Measurements from ENCODE around the gene HSD11B1L.
"Not testable (repeated sequence)": the region's sequence is repeated elsewhere in the genome, so short reads cannot be mapped to it uniquely, and the experiment has no call there.

Gene HSD11B1L

GRCh38 chr19:5698635-5699422 is 18.0 kb downstream of the HSD11B1L start:
- no peak for DNase-seq

- no peak for DNase-seq
Observed at GRCh38 chr19:5700455-5701092, 19.7 kb downstream of the HSD11B1L start.

DNA sequence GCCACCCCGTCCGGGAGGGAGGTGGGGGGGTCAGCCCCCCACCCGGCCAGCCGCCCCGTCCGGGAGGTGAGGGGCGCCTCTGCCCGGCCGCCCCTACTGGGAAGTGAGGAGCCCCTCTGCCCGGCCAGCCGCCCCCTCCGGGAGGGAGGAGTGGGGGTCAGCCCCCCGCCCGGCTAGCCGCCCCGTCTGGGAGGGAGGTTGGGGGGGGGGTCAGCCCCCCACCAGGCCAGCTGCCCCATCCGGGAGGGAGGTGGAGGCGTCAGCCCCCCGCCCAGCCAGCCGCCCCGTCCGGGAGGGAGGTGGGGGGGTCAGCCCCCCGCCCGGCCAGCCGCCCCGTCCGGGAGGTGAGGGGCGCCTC is 21.2 kb downstream of the HSD11B1L start:
- not testable (repeated sequence) for DNase-seq

- no peak for DNase-seq
Observed at GRCh38 chr19:5703819-5704818, 23.3 kb downstream of the HSD11B1L start.

- no peak for DNase-seq
Observed at GRCh38 chr19:5705552-5705951, 24.7 kb downstream of the HSD11B1L start.

DNA sequence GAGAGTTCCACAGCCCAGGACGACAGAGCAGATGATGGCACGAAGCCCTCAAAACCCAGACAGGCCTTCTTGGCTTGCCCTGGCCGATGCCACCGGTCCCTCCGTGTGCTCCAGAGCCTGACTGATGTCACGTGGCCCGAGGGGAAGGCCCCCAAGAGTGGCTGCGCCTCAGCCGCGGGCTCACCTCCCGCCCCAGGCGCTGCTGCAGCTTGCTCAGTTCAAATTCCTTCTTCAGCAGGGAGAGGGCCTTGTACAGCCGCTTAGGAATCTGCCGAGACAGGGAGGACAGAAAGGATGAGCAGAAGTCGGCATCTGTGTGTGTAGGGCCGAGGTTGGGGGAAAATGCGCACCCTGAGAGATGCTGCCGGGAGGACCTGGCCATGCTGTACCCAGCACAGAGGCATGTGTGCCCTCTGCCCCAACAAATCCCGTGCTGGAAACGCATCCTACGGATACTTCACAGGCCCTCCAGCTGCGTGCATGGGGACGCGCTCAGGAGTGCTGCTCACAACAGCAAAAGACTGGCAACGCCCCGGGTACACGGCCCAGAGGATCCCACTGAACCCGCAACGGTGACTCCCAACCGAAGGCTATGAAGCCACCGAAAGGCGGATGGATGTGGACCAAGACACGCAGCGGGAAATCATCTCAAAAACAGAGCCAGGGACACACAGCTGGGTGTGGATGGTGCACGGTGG is 26.2 kb downstream of the HSD11B1L start:
- DNase-seq, result no peak

DNA sequence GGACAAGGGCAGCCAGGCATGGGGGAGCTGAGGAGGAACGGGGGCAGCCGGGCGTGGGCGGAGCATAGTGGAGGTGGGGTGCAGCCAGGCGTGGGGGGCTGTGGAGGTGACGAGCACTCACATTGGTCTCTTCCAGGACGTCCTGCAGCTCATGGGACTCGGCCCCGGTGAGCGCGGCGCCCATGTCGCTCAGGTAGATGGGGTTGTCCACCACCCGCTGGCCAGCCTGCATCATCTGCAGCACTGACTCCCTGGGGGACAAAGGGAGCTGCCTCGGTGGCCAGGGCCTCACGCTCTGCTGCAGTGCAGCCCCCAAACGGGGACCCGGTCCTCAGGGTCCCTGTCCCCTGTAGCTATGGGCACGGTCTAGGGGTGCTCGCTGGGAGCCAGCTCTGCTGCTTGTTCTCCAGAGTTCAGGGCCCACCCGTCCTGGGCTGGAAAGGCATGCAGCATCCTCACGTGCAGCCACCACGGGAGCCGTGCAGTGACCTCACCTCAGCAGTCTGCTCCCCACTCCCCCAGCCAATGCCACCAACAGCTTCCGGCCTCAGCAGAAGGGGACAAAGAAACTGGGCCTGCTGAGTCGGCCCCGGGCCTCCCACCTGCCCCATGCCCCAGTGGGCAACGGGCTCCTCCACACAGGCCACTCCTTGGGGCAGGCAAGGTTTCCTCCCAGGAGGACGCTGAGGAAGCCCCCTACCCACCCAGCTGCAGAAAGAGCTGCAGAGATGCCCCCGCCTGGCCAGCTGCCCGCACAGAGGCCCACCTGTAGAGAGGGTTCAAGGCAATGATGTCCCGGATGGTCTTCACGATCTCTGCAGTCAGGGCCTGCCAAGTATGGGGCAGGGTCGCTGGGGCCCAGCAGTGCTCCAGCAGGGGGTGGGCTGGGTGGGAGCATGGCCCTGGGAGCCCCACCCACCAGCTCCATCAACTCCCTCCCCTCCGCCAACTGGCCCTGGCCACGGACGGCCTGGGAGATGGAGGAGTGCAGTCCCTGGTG is 27.0 kb downstream of the HSD11B1L start:
- no peak for DNase-seq

DNA sequence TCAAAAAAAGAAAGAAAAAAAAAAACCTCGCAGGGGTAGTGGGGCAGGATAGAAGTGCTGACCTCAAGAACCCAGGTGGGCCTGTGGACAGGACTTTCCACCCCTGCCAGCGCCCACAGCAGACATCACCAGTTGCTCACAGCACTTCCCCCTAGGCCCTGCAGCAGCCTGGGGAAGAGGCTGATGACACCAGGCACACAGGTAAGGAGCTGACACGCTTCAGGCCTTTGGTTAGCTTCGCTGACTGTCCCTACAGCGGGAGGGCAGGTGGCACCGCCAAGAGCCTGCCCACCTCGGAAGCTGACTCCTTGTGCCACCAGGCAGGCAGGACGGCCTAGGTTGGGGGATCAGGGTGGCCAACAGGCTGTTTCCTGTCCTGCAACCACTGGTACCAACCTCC is 30.2 kb downstream of the HSD11B1L start:
- no peak for DNase-seq

DNA sequence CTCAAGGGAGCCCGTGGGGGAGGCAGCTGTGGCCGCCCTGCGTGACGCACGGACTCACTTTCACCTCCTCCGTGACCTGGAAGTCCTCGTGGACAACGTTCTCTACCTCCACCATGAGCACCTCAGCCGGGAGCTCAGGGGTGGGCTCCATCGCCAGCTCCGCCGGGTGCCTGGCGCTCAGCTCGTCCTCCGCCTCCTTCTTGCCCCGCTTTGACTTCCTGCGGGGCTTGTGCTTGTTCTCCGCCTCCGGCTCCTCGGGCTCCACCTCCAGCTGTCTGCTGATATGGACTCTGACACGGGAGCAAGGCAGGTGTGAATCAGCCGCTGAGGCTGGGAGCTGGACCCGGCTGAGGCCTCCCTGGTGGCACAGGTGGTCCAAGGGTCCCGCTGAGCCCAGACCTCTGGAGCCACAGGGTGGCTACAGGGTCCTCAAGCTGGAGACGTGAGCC is 30.9 kb downstream of the HSD11B1L start:
- DNase-seq, result no peak

DNA sequence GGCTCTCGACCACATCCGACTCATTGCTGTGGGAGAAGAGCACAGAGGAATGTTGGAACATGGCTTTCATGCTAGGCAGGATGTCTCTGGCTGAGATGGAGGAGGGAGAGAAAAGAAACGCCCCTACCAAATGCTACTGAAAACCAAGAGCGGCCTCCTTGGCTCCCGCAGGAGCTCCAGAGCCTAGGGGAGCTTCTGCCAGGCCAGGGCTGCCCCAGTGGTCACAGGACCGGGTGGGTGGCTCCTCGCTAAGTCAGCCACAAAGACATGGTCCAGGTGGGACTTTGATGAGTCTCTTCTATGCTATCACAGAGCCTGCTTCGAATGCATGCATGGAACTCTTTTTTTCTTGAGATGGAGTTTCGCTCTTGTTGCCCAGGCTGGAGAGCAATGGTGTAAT is 32.4 kb downstream of the HSD11B1L start:
- DNase-seq, result no peak

DNA sequence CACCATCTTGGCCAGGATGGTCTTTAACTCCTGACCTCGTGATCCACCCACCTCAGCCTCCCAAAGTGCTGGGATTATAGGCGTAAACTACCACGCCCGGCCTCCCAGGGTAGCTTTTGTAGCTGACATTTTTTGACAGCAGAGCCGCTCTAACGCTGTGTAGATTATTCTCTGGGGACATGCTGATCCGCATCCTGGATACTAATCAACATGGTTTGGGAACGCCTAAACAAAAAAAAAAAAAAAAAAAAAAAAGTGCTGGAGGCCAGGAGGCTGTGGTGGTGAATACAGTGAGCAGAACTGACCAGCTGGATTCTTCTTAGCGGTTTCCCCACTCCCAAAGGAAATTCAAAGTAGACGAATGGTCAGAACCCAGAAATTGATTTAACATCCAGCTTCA is 34.0 kb downstream of the HSD11B1L start:
- DNase-seq, result no peak

DNA sequence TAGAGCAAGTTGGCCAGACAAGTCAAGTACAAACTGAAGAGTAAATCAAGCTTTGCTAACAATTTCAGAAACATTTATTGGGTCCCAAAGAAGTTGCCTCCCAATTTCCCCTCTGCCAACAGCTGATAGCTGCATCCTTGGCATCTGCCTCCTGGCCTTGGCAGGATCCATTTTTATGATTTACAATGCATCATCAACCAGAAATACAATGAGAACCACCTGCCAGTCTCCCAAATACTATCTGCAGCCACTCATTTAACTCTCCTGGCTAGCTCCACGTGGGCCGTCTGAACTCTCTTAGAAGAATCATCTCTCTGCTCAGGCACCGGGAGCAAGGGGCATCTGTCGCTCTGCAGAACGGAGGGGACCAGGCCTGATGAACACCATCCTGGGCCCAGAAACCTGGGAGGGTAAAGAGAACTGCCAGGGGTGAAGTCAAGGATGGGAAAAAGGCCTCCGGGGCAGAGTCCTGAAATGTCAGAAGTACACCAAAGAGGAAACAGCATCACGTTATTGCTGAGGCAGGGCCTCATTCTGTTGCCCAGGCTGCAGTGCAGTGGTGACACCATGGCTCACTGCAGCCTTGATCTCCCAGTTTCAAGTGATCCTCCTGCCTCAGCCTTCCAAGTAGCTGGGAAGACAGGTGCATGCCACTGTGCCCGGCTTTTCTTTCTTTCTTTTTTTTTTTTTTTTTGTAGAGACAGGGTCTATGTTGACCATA is 36.5 kb downstream of the HSD11B1L start:
- no peak for DNase-seq

GRCh38 chr19:5718037-5718578 is 37.3 kb downstream of the HSD11B1L start:
- DNase-seq, result no peak

- DNase-seq, result no peak
Observed at GRCh38 chr19:5718579-5719273, 37.9 kb downstream of the HSD11B1L start.

- peak in 1 of 51 donors; percentile 18 for DNase-seq
Observed at GRCh38 chr19:5719274-5719960, 38.6 kb downstream of the HSD11B1L start.

- DNase-seq, result peak; percentile 89 to 100 (median 98)
Observed at GRCh38 chr19:5719961-5720790, 39.3 kb downstream of the HSD11B1L start, which contains the start of the genes CATSPERD and LONP1. TSS of gene CATSPERD (plus strand) at chr19:5720637. CDS start at chr19:5720738, 101 bp downstream. TSS of gene LONP1 (minus strand) at chr19:5720146. CDS start at chr19:5720132, 14 bp downstream.

Data from hypothalamus (tissue), 51 donors.